Measurements from ENCODE around the gene SHLD2.
"Not testable (repeated sequence)": the region's sequence is repeated elsewhere in the genome, so short reads cannot be mapped to it uniquely, and the experiment has no call there.

Gene SHLD2

DNA sequence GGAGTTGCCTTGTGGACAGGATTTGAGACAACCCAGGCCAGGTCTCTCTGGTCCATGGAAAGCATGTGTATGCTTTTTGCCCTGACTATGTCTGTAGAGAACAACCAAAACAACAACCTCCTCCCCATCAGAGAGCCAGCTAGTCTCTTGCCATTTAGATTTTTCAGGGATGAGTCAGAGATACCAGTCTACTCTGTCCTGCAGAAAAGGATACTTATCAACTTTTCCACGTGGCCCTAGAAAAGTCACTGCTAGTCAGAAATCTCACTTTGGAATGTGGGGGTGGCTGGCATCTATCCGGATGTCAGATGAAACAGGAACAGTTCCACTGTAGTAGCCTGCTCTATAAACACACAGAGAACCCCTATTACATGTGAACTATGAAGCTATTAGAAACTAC is 116.8 kb downstream of the SHLD2 start:
- DNase-seq (ENCODE audit: low spot score) = not testable (repeated sequence)

DNA sequence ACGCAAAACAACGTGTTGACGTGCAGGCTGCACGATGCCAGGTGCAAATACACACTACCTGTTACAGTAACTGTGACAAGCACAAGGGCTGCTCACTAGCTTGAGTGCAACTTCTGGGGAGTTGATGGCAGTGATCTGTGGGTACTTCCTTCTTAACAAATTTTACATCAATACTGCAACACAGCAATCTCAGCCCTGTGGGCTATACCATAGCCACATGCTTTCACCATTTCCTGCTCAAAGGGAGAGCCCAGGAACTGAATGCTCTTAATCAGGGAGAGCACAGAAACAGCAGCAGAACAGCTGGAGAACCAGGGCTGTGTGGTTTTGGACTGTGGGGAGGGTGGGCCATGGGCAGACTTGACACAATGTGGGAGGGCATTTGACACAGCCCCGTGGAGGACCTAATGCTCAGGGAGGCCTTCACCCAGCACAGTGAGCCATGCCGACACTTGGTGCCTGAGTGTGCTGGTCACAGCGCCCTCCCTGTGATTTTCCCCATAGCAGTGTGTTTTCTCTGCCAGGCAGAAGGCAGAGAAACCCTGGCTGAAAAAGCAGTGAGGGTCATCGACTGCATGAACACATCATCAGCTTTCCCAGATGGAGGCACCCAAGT is 118.3 kb downstream of the SHLD2 start:
- DNase-seq (ENCODE audit: low spot score) = not testable (repeated sequence)

DNA sequence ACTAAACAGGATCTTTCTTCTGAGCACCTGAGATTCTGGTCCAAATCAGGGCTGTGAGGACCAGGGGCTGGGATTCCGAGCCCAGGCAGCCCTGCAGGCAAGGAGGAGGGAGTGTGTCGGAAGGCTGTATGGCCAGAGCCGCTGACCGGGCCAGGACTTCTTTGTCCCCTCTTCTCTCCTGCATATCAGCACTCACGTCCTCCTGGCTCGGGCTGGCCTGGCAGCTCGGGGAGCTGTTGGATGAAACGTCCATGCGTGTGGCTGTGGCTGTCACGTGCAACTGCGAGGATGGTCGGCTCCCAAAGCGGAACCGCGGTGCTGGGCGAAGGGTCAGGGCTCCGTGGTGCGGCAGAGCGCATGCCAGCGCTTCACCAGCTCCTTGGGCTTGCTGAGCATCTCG is 118.8 kb downstream of the SHLD2 start:
- DNase-seq (ENCODE audit: low spot score) = not testable (repeated sequence)

DNA sequence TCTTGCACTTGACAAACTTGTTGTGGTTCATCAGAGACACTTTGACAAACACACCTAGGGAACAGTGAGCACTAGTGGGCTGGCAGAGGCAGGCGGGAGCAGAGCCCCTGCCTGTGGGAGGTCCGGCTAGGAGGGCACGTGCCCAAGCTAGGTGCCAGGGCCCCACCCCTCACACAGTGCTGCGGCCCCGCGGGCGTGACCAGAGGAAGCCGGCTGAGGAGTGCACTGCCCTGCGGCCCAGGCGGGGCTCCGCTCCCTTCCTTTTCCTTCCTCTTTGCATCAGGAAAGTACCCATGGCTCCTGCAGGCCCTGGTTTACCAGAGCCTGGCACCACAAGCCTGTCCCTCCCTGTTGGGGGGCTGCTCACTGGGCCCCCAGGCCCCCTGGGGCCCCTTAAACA is 121.1 kb downstream of the SHLD2 start:
- not testable (repeated sequence) for DNase-seq (ENCODE audit: low spot score)

DNA sequence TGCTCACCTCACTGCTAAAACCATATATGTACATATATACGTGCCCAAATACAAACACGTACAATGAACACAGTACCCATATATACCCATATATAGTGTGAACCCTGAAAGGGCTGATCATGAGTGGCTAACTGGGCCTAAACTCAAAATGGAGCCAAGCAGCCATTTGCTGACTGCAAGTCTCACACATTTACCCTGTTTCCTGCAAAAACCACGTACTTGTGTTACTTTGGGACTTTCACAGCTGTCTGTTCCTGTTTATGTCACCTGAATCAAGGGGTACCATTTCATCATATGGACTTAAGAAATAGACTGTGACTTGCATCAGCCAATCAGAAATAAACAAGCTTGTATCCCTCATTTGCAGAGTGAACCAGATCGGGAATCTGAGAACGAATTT is 124.4 kb downstream of the SHLD2 start:
- not testable (repeated sequence) for DNase-seq (ENCODE audit: low spot score)

DNA sequence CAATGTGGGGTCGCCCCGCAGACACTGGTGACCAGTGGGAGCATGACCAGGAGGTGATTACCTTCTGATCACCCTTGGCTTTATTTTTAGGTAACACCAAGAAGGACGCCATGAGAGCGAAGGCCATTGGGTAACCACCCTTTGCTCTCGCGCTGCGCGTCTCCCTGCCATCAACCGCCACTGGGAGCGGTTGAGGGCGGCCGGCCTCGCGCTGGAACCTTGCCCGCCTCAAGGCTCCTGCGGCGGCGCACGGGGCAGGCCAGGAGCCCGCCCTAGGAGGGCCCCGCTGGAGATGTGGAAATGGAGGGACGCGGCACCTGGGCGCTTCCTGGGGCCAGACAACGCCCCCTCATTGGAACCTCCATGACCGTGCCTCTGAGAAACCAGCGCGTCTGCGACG is 127.8 kb downstream of the SHLD2 start:
- DNase-seq (ENCODE audit: low spot score) = not testable (repeated sequence)

DNA sequence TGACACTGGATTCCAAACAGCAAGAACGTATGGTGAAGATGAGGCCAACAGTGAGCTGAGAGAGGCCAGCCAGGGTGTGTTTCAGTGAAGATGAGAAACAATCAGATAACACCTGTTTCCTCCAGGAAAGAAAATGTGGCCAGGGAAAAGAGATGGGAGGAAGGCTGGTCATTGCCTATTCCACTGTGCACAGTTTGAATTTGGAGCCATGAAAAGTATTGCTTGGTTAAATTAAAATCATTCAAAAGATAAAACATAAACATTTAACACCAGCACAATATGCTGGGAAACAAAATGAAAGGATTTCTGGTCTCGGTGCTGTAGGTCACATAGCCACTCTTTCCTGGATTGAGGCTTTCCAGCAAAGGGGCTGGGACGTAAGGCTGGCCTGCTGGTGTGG is 130.1 kb downstream of the SHLD2 start, which contains the start of gene NUTM2A:
Gene NUTM2A (plus strand): TSS at position 301 of the 400 bp plus-strand sequence. CDS start 383 bp downstream, outside the sequence.
- DNase-seq (ENCODE audit: low spot score) = not testable (repeated sequence)

DNA sequence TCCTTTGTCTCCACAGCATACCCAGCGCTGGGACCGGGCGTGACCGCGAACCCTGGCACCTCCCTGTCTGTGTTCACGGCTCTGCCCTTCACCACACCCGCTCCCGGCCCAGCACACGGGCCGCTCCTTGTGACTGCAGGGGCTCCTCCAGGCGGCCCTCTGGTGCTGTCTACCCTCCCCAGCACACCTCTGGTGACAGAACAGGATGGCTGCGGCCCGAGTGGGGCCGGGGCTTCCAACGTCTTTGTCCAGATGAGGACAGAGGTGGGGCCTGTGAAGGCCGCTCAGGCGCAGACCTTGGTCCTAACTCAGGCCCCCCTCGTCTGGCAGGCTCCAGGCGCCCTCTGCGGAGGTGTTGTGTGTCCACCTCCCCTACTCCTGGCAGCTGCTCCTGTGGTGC is 133.2 kb downstream of the SHLD2 start:
- not testable (repeated sequence) for DNase-seq (ENCODE audit: low spot score)

DNA sequence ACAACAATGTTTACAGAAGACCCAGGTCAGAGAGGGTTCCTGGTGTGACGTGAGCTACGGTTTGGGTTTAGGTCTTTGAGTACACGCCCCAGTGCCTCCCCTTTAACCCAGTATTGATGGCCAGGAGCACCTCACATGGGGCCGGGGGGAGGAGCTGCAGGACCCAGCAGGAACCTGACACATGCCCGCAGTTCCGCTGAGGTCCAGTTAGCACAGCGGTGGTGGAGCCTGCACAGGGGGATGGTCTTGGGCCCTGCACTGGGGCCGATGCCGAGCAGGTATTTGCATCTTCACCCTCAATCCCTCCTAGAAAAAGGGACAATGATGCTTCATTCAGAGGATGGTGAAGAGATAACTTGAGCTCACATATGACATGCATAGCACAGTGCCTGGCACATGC is 134.2 kb downstream of the SHLD2 start:
- not testable (repeated sequence) for DNase-seq (ENCODE audit: low spot score)

DNA sequence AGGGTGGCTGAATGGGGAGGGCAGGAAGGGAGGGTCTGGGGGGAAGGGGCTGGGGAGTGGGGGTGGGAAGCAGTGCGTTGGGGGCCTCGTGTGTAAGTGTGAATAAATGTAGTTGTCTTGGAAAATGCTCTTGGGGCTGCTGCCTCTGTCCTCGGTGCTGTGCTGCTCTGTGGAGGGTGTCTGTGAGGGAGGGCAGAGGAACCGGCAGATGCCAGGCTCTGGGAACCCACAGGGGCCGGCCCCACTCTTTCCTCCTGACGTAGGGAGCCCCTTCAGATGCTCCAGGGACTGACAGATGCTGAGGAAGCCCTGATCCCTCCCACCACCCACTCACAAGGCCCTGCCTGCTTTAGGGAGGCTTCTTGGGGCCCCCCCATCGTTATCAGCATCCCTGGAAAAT is 139.8 kb downstream of the SHLD2 start:
- DNase-seq (ENCODE audit: low spot score) = not testable (repeated sequence)

DNA sequence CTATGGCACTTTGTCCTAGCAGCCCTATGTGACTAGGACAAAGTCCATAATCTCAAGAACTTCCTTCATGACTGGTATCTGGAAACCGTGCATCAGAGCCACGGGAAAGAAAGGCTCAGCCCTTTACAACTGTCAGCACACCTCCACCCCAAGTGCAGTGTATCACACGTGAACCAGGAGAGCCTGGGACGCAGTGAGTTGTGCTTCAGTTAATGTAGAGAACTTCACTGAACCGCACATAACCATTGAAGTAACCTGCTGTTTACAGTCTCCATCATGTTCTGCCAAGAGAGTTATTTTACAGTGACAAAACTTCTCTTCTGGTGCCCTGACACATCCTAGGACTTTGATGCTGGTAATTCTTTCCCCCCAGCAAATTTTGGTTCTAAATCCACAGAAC is 142.2 kb downstream of the SHLD2 start:
- not testable (repeated sequence) for DNase-seq (ENCODE audit: low spot score)

DNA sequence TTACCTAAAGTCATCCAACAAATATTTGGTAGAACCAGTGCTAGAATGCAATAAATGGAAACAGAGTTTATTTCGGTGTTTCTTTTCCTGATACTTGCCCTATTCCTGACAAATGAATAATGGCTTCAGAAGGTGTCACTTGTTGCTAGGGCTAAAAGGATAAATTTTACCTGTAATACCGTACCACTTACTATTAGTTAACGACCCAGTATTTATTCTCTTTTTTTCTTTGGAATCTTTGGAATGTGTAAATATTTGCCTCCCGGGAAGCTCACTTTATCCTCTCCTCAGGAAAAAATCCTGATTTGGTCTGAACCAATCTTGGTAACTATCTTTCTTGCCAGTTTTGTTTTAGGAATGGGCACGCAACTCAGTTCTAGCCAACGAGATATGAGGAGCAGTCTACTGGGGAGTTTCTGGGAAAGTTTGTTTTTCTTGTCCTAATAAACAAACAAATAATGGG is 144.4 kb downstream of the SHLD2 start:
- not testable (repeated sequence) for DNase-seq (ENCODE audit: low spot score)
